Upper lobe of left lung (tissue), 4 donors: Measurements from ENCODE around the gene SMC4.

Experiments used
- CTCF ChIP-seq, 6 experiments: fragments of 450-650 bp in 4 of 6; fragments of 200-600 bp in 2 of 6; sonication (generic) in 2 of 6; IDR thresholded peaks; one replicate each; pipeline ENCODE4 v1.5.1; 2016 to 2019; ENCODE audit warnings: antibody characterized with exemption in 6 of 6
- EP300 ChIP-seq, 4 donors: sonication (generic); formaldehyde crosslinking; IDR thresholded peaks; one replicate each; pipeline ENCODE4 v1.5.1; 2017; ENCODE audit warnings: antibody characterized with exemption in 4 of 4, control low read depth in 2 of 4
- POLR2A ChIP-seq, 4 donors: fragments of 450-650 bp; IDR thresholded peaks; one replicate each; pipeline ENCODE4 v1.5.1; 2016 to 2017; ENCODE audit warnings: antibody characterized with exemption in 4 of 4, mild to moderate bottlenecking in 2 of 4
- POLR2AphosphoS5 ChIP-seq, 2 donors: sonication (generic); formaldehyde crosslinking; IDR thresholded peaks; one replicate each; pipeline ENCODE4 v1.5.1; 2017; ENCODE audit warnings: antibody characterized with exemption in 2 of 2

GRCh38 chr3:160472344-160472743 is 72.9 kb downstream of the SMC4 start:
- TF ChIP-seq CTCF (IDR thresholded peaks at IDR 0.05) = no peak
- no peak for TF ChIP-seq EP300 (IDR thresholded peaks at IDR 0.05)
- TF ChIP-seq POLR2A (IDR thresholded peaks at IDR 0.05) = no peak
- TF ChIP-seq POLR2AphosphoS5 (IDR thresholded peaks at IDR 0.05) = no peak
